HEK293 (cell line): Measurements from ENCODE around the gene TK2.

Experiments used
- TRIM28 ChIP-seq: IDR thresholded peaks from 2 replicates; pipeline ENCODE4 v1.6.1; 2011; ENCODE audit warnings: low read length, control low read depth, borderline replicate concordance
- WT1 ChIP-seq: fragments of 450-650 bp; formaldehyde crosslinking; IDR thresholded peaks from 2 replicates; pipeline ENCODE4 v1.5.1; 2016; ENCODE audit warnings: missing biosample characterization, missing genetic modification characterization
- ZEB2 ChIP-seq: fragments of 450-650 bp; formaldehyde crosslinking; IDR thresholded peaks from 2 replicates; pipeline ENCODE4 v1.5.1; 2016; ENCODE audit warnings: missing biosample characterization, missing genetic modification characterization
- ZNF302 ChIP-seq: fragments of 450-650 bp; formaldehyde crosslinking; IDR thresholded peaks from 2 replicates; pipeline ENCODE4 v1.5.1; 2016; ENCODE audit warnings: missing biosample characterization, missing genetic modification characterization, low read depth
- TF ChIP-seq, protein P1 (sequence below): fragments of 450-650 bp; formaldehyde crosslinking; IDR thresholded peaks from 2 replicates; pipeline ENCODE4 v1.5.1; 2016; ENCODE audit warnings: missing biosample characterization, missing genetic modification characterization

DNA sequence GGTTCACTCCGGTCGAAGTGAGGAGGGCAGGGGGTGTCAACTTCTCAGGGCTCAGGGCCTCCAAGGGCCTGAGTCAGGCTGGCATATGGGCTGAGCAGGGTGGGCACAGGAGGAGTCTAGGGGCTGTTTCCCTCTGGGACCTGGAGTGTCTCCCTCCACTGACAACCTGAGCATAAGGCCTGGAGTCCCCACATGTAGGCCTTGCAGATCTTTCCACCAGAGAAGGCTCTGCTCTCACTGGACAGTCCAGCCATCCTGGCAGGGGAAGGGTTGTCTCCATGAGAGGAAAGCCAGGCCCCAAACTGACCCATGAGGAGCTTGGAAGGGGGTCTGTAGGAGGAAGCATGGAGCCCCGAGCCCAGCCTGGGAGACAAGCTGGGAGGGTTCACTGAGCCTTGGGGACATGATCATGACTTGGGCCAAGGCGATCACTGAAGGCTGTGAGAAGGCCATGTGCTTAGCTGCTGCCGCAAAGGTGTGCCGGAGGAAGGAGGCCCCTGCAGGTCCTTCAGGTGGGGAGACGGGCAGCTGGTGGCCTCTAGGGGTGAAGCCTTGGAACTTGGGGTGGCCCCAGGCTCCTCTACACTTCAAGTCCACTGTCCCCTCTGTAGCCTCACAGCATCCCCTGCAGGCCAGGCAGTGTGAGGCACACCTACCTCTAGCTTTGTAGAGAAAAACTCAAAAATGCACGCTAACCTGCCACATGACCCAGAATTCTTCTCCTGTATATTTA lies 39.2 kb upstream of the TK2 start:
- TF ChIP-seq, protein P1, sequence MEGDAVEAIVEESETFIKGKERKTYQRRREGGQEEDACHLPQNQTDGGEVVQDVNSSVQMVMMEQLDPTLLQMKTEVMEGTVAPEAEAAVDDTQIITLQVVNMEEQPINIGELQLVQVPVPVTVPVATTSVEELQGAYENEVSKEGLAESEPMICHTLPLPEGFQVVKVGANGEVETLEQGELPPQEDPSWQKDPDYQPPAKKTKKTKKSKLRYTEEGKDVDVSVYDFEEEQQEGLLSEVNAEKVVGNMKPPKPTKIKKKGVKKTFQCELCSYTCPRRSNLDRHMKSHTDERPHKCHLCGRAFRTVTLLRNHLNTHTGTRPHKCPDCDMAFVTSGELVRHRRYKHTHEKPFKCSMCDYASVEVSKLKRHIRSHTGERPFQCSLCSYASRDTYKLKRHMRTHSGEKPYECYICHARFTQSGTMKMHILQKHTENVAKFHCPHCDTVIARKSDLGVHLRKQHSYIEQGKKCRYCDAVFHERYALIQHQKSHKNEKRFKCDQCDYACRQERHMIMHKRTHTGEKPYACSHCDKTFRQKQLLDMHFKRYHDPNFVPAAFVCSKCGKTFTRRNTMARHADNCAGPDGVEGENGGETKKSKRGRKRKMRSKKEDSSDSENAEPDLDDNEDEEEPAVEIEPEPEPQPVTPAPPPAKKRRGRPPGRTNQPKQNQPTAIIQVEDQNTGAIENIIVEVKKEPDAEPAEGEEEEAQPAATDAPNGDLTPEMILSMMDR (tag by site-specific recombination): peak; percentile 58
- TF ChIP-seq ZNF302 (no peak), ZEB2 (tag by site-specific recombination) (no peak), TRIM28 (no peak), WT1 (tag by site-specific recombination) (no peak)
